ENCODE data around the gene OAS3.
"Not testable (repeated sequence)": the region's sequence is repeated elsewhere in the genome, so short reads cannot be mapped to it uniquely, and the experiment has no call there.

The OAS3 gene

GRCh38 chr12:112909693-112910092 is 28.6 kb upstream of the OAS3 start:
- no peak overlapping the region for H3K18ac ChIP-seq (ENCODE audit: low read length)
- H2AK5ac ChIP-seq (ENCODE audit: low read length), result no peak overlapping the region
- no peaks in the 10 kb centered on the region for H3K79me1 ChIP-seq (ENCODE audit: low read length)
- peaks cover 2% of the 10 kb centered on the region for H3K9me3 ChIP-seq (ENCODE audit: insufficient read depth, low read depth, low read length)
- DNase-seq, result no peak
- no peaks in the 10 kb centered on the region for H3K27me3 ChIP-seq (ENCODE audit: insufficient read depth, low read length)
- H3K23ac ChIP-seq (ENCODE audit: low read length), result no peak overlapping the region
- peaks cover 0 to 3% of the 10 kb centered on the region in 2 experiments for H3K4me1 ChIP-seq (ENCODE audit: control insufficient read depth in 1 of 2, insufficient read depth in 2 of 2, low read length in 2 of 2)
- H3K79me2 ChIP-seq (ENCODE audit: control insufficient read depth, insufficient read depth, low read length, poor library complexity), result no peaks in the 10 kb centered on the region
- no peaks in the 10 kb centered on the region for H3K36me3 ChIP-seq (ENCODE audit: control insufficient read depth in 1 of 2, insufficient read depth in 2 of 2, low read length in 2 of 2)
- no peak overlapping the region for H3K4ac ChIP-seq (ENCODE audit: low read depth, low read length)
- H3K4me2 ChIP-seq (ENCODE audit: low read length), result no peak overlapping the region
- WGBS (ENCODE audit: extremely low coverage, insufficient coverage, insufficient read length), result no CpG with 5 or more reads among the region's 4 CpGs
- no peak overlapping the region for H3K14ac ChIP-seq (ENCODE audit: low read length)
- no peak overlapping the region for H2AFZ ChIP-seq (ENCODE audit: insufficient read depth, low read length, poor library complexity)
- H4K12ac ChIP-seq (ENCODE audit: low read depth, low read length), result no peak overlapping the region
- H2BK120ac ChIP-seq (ENCODE audit: insufficient read depth, low read length, poor library complexity), result no peak overlapping the region
- H4K91ac ChIP-seq (ENCODE audit: low read depth, low read length), result no peak overlapping the region
- H2BK12ac ChIP-seq (ENCODE audit: low read length), result no peak overlapping the region
- no peak overlapping the region for H3K9ac ChIP-seq (ENCODE audit: low read length)
- H4K8ac ChIP-seq (ENCODE audit: low read depth, low read length), result no peak overlapping the region
- no peak overlapping the region for H3K27ac ChIP-seq (ENCODE audit: low read depth, low read length)
- no peak overlapping the region for H2BK5ac ChIP-seq (ENCODE audit: low read depth, low read length, poor library complexity)
- no peak overlapping the region for H3K4me3 ChIP-seq (ENCODE audit: low read depth, low read length)

GRCh38 chr12:112913038-112913688 is 25.1 kb upstream of the OAS3 start:
- H3K4me2 ChIP-seq (ENCODE audit: low read length), result no peak overlapping the region

GRCh38 chr12:112913888-112914287 is 24.4 kb upstream of the OAS3 start:
- WGBS (ENCODE audit: extremely low coverage, insufficient coverage, insufficient read length), result no CpG with 5 or more reads among the region's 2 CpGs
- H3K36me3 ChIP-seq (ENCODE audit: control insufficient read depth in 1 of 2, insufficient read depth in 2 of 2, low read length in 2 of 2); H3K79me2 ChIP-seq (ENCODE audit: control insufficient read depth, insufficient read depth, low read length, poor library complexity); H3K4me1 ChIP-seq (ENCODE audit: control insufficient read depth in 1 of 2, insufficient read depth in 2 of 2, low read length in 2 of 2); H3K14ac ChIP-seq (ENCODE audit: low read length); H2BK120ac ChIP-seq (ENCODE audit: insufficient read depth, low read length, poor library complexity); H3K9me3 ChIP-seq (ENCODE audit: insufficient read depth, low read depth, low read length); DNase-seq; H3K27ac ChIP-seq (ENCODE audit: low read depth, low read length); H3K27me3 ChIP-seq (ENCODE audit: insufficient read depth, low read length); H4K8ac ChIP-seq (ENCODE audit: low read depth, low read length); H3K4me3 ChIP-seq (ENCODE audit: low read depth, low read length); H3K4ac ChIP-seq (ENCODE audit: low read depth, low read length); H2BK5ac ChIP-seq (ENCODE audit: low read depth, low read length, poor library complexity); H3K9ac ChIP-seq (ENCODE audit: low read length); H2AFZ ChIP-seq (ENCODE audit: insufficient read depth, low read length, poor library complexity); H2BK12ac ChIP-seq (ENCODE audit: low read length); H3K79me1 ChIP-seq (ENCODE audit: low read length); H3K4me2 ChIP-seq (ENCODE audit: low read length); H4K12ac ChIP-seq (ENCODE audit: low read depth, low read length); H4K91ac ChIP-seq (ENCODE audit: low read depth, low read length); H3K23ac ChIP-seq (ENCODE audit: low read length); H3K18ac ChIP-seq (ENCODE audit: low read length); H2AK5ac ChIP-seq (ENCODE audit: low read length): not testable (repeated sequence)

More at GRCh38 chr12:112913038-112913688, 25.1 kb upstream of the OAS3 start:
- H4K12ac ChIP-seq (ENCODE audit: low read depth, low read length), result no peak overlapping the region
- H2BK12ac ChIP-seq (ENCODE audit: low read length), result no peak overlapping the region
- no peaks in the 10 kb centered on the region for H3K27me3 ChIP-seq (ENCODE audit: insufficient read depth, low read length)
- no peak overlapping the region for H2AK5ac ChIP-seq (ENCODE audit: low read length)
- H2BK5ac ChIP-seq (ENCODE audit: low read depth, low read length, poor library complexity), result no peak overlapping the region
- no peak overlapping the region for H3K4me3 ChIP-seq (ENCODE audit: low read depth, low read length)
- H3K4me1 ChIP-seq (ENCODE audit: control insufficient read depth in 1 of 2, insufficient read depth in 2 of 2, low read length in 2 of 2), result no peaks in the 10 kb centered on the region
- WGBS (ENCODE audit: extremely low coverage, insufficient coverage, insufficient read length), result no CpG with 5 or more reads among the region's 1 CpG
- no peak for DNase-seq
- H3K27ac ChIP-seq (ENCODE audit: low read depth, low read length), result no peak overlapping the region
- no peak overlapping the region for H4K8ac ChIP-seq (ENCODE audit: low read depth, low read length)
- H3K9me3 ChIP-seq (ENCODE audit: insufficient read depth, low read depth, low read length), result peaks cover 2% of the 10 kb centered on the region
- no peak overlapping the region for H3K14ac ChIP-seq (ENCODE audit: low read length)
- no peak overlapping the region for H4K91ac ChIP-seq (ENCODE audit: low read depth, low read length)
- H3K23ac ChIP-seq (ENCODE audit: low read length), result no peak overlapping the region
- no peak overlapping the region for H2BK120ac ChIP-seq (ENCODE audit: insufficient read depth, low read length, poor library complexity)
- no peaks in the 10 kb centered on the region for H3K36me3 ChIP-seq (ENCODE audit: control insufficient read depth in 1 of 2, insufficient read depth in 2 of 2, low read length in 2 of 2)
- no peak overlapping the region for H3K18ac ChIP-seq (ENCODE audit: low read length)
- H3K9ac ChIP-seq (ENCODE audit: low read length), result no peak overlapping the region
- no peaks in the 10 kb centered on the region for H3K79me2 ChIP-seq (ENCODE audit: control insufficient read depth, insufficient read depth, low read length, poor library complexity)
- no peak overlapping the region for H3K4ac ChIP-seq (ENCODE audit: low read depth, low read length)
- no peaks in the 10 kb centered on the region for H3K79me1 ChIP-seq (ENCODE audit: low read length)
- H2AFZ ChIP-seq (ENCODE audit: insufficient read depth, low read length, poor library complexity), result no peak overlapping the region

GRCh38 chr12:112916270-112916669 is 22.0 kb upstream of the OAS3 start:
- H2AK5ac ChIP-seq (ENCODE audit: low read length), result no peak overlapping the region
- H3K27ac ChIP-seq (ENCODE audit: low read depth, low read length), result no peak overlapping the region

More at GRCh38 chr12:112916270-112916669, 22.0 kb upstream of the OAS3 start:
- H4K8ac ChIP-seq (ENCODE audit: low read depth, low read length), result no peak overlapping the region
- no peaks in the 10 kb centered on the region for H3K79me2 ChIP-seq (ENCODE audit: control insufficient read depth, insufficient read depth, low read length, poor library complexity)
- no peak overlapping the region for H4K12ac ChIP-seq (ENCODE audit: low read depth, low read length)
- H3K4me2 ChIP-seq (ENCODE audit: low read length), result no peak overlapping the region
- no peak overlapping the region for H2AFZ ChIP-seq (ENCODE audit: insufficient read depth, low read length, poor library complexity)
- no peaks in the 10 kb centered on the region for H3K9me3 ChIP-seq (ENCODE audit: insufficient read depth, low read depth, low read length)
- no peaks in the 10 kb centered on the region for H3K4me1 ChIP-seq (ENCODE audit: control insufficient read depth in 1 of 2, insufficient read depth in 2 of 2, low read length in 2 of 2)
- no peaks in the 10 kb centered on the region for H3K36me3 ChIP-seq (ENCODE audit: control insufficient read depth in 1 of 2, insufficient read depth in 2 of 2, low read length in 2 of 2)
- H3K4me3 ChIP-seq (ENCODE audit: low read depth, low read length), result no peak overlapping the region
- H2BK120ac ChIP-seq (ENCODE audit: insufficient read depth, low read length, poor library complexity), result no peak overlapping the region
- peak; percentile 46 to 48 for DNase-seq
- H3K18ac ChIP-seq (ENCODE audit: low read length), result no peak overlapping the region
- no peaks in the 10 kb centered on the region for H3K27me3 ChIP-seq (ENCODE audit: insufficient read depth, low read length)
- H3K23ac ChIP-seq (ENCODE audit: low read length), result no peak overlapping the region
- no peak overlapping the region for H3K4ac ChIP-seq (ENCODE audit: low read depth, low read length)
- no peak overlapping the region for H2BK12ac ChIP-seq (ENCODE audit: low read length)
- H2BK5ac ChIP-seq (ENCODE audit: low read depth, low read length, poor library complexity), result no peak overlapping the region
- no peak overlapping the region for H3K14ac ChIP-seq (ENCODE audit: low read length)
- no peaks in the 10 kb centered on the region for H3K79me1 ChIP-seq (ENCODE audit: low read length)
- H3K9ac ChIP-seq (ENCODE audit: low read length), result no peak overlapping the region
- no CpG with 5 or more reads among the region's 5 CpGs for WGBS (ENCODE audit: extremely low coverage, insufficient coverage, insufficient read length)
- H4K91ac ChIP-seq (ENCODE audit: low read depth, low read length), result no peak overlapping the region
